Uterus (tissue), 2 donors: ENCODE results near the gene SCFD2.

Experiments
- POLR2A ChIP-seq, 2 donors: fragments of 450-650 bp; IDR thresholded peaks; one replicate each; pipeline ENCODE4 v1.6.1; 2016; ENCODE audit warnings: antibody characterized with exemption in 2 of 2, mild to moderate bottlenecking in 1 of 2, moderate library complexity in 1 of 2
- TF ChIP-seq, protein P1 (sequence below), 4 experiments: fragments of 200-600 bp in 2 of 4; fragments of 450-650 bp in 2 of 4; sonication (generic) in 2 of 4; IDR thresholded peaks; one replicate each; pipeline ENCODE4 v1.5.1; 2016 to 2019; ENCODE audit warnings: antibody characterized with exemption in 4 of 4, mild to moderate bottlenecking in 2 of 4, moderate library complexity in 1 of 4

DNA sequence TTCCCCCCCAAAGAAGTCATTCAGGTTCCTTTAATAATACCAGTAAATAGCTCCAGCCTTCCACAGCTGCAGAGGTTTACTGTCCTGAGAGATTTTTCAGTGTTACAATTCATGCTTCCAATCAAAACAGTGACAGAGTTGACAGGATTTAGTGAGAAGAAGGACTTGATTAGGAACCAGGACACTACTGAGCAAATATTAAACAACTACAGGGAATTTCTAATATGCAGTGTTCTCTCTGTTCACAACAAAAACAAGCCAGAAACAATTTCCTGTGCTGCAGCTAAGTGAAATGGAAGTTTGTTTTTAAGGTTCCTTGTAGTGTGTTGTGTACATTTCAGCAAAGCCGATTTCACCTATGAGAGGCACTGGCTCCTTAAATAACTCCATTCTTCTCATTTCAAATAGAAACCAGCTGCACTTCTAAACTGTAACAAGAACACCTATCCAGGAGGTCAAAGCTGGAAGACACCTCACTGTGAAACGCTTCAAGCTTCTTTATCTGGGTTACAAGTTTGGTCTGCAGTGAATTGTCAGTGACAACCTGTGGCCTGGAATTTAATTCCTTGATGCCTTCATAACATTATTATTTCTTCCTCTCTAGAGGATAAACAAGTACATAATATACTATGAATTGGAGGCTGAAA lies 354.5 kb downstream of the SCFD2 start:
- TF ChIP-seq, protein P1, sequence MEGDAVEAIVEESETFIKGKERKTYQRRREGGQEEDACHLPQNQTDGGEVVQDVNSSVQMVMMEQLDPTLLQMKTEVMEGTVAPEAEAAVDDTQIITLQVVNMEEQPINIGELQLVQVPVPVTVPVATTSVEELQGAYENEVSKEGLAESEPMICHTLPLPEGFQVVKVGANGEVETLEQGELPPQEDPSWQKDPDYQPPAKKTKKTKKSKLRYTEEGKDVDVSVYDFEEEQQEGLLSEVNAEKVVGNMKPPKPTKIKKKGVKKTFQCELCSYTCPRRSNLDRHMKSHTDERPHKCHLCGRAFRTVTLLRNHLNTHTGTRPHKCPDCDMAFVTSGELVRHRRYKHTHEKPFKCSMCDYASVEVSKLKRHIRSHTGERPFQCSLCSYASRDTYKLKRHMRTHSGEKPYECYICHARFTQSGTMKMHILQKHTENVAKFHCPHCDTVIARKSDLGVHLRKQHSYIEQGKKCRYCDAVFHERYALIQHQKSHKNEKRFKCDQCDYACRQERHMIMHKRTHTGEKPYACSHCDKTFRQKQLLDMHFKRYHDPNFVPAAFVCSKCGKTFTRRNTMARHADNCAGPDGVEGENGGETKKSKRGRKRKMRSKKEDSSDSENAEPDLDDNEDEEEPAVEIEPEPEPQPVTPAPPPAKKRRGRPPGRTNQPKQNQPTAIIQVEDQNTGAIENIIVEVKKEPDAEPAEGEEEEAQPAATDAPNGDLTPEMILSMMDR (IDR thresholded peaks at IDR 0.05): no peak
- TF ChIP-seq POLR2A (IDR thresholded peaks at IDR 0.05): no peak
